Measurements from ENCODE around the gene MSH3.
A peak's percentile ranks its signal among the peaks of the same experiment; 100 is the strongest.
"Not testable (repeated sequence)": the region's sequence is repeated elsewhere in the genome, so short reads cannot be mapped to it uniquely, and the experiment has no call there.

MSH3 gene

GRCh38 chr5:80863708-80864107, 209.3 kb downstream of the MSH3 start:
- no peak for DNase-seq

- no peak for DNase-seq
Observed at GRCh38 chr5:80864109-80864508, 209.7 kb downstream of the MSH3 start.

GRCh38 chr5:80864706-80865435, 210.4 kb downstream of the MSH3 start:
- DNase-seq, result no peak

GRCh38 chr5:80865551-80865950, 211.1 kb downstream of the MSH3 start:
- DNase-seq, result peak; percentile 78

GRCh38 chr5:80866371-80866770, 211.9 kb downstream of the MSH3 start:
- no peak for DNase-seq

- DNase-seq, result peak; percentile 4
Observed at GRCh38 chr5:80867233-80867632, 212.8 kb downstream of the MSH3 start.

- DNase-seq, result no peak
Observed at GRCh38 chr5:80870442-80870841, 216.0 kb downstream of the MSH3 start.

GRCh38 chr5:80871541-80871961, 217.1 kb downstream of the MSH3 start:
- DNase-seq, result peak; percentile 48

GRCh38 chr5:80874162-80874561, 219.7 kb downstream of the MSH3 start:
- DNase-seq, result no peak

- no peak for DNase-seq
Observed at GRCh38 chr5:80877592-80877991, 223.1 kb downstream of the MSH3 start.

GRCh38 chr5:80881726-80882125, 227.3 kb downstream of the MSH3 start:
- DNase-seq, result no peak

- DNase-seq, result not testable (repeated sequence)
Observed at GRCh38 chr5:80883390-80883789, 228.9 kb downstream of the MSH3 start.

- DNase-seq, result no peak
Observed at GRCh38 chr5:80884086-80884813, 229.8 kb downstream of the MSH3 start.

GRCh38 chr5:80884929-80885328, 230.5 kb downstream of the MSH3 start:
- DNase-seq, result peak; percentile 21

GRCh38 chr5:80885396-80886000, 231.0 kb downstream of the MSH3 start:
- peak; percentile 51 for DNase-seq

GRCh38 chr5:80894083-80894482, 239.6 kb downstream of the MSH3 start:
- DNase-seq, result peak; percentile 27

GRCh38 chr5:80895523-80895922, 241.1 kb downstream of the MSH3 start:
- DNase-seq, result no peak

- DNase-seq, result not testable (repeated sequence)
Observed at GRCh38 chr5:80902624-80903023, 248.2 kb downstream of the MSH3 start.

- DNase-seq, result no peak
Observed at GRCh38 chr5:80904533-80905187, 250.2 kb downstream of the MSH3 start.

- no peak for DNase-seq
Observed at GRCh38 chr5:80905405-80905804, 251.0 kb downstream of the MSH3 start.

- DNase-seq, result no peak
Observed at GRCh38 chr5:80912479-80912878, 258.0 kb downstream of the MSH3 start.

- no peak for DNase-seq
Observed at GRCh38 chr5:80915716-80916115, 261.3 kb downstream of the MSH3 start.

GRCh38 chr5:80916676-80917075, 262.2 kb downstream of the MSH3 start:
- no peak for DNase-seq
